D721Med (cell line): ENCODE results near the gene STXBP1.
A peak's percentile ranks its signal among the peaks of the same experiment; 100 is the strongest.

Experiments used
- DNase-seq: peaks from one replicate; pipeline ENCODE4 v3.0.0; 2011; ENCODE audit warnings: low spot score; ENCODE audit not compliant: insufficient read length
- FAIRE-seq: peaks from 2 replicates; lab custom pipeline; 2011; peaks lifted over from hg19 to GRCh38; lab: Jason Lieb, UNC
- CTCF ChIP-seq: IDR thresholded peaks from 2 replicates; pipeline ENCODE4 v1.5.1; 2012; ENCODE audit warnings: mild to moderate bottlenecking, control low read depth; ENCODE audit not compliant: insufficient read depth; ENCODE audit errors: missing control alignments

Gene STXBP1

GRCh38 chr9:127634698-127635097 is 22.6 kb downstream of the STXBP1 start:
- peak; percentile 25 for TF ChIP-seq CTCF
- DNase-seq (no peak), FAIRE-seq (no peak)

- FAIRE-seq, result no peak
- no peak for TF ChIP-seq CTCF
- DNase-seq, result no peak
These were observed 23.2 kb downstream of the STXBP1 start for GRCh38 chr9:127635201-127635735.

- no peak for DNase-seq
- no peak for FAIRE-seq
These were observed 25.3 kb downstream of the STXBP1 start for GRCh38 chr9:127637322-127637847.

GRCh38 chr9:127640908-127641545 is 28.9 kb downstream of the STXBP1 start:
- FAIRE-seq (no peak), DNase-seq (no peak)
- TF ChIP-seq CTCF, result no peak

More at GRCh38 chr9:127637322-127637847, 25.3 kb downstream of the STXBP1 start:
- TF ChIP-seq CTCF, result no peak

- no peak for TF ChIP-seq CTCF
- FAIRE-seq, result no peak
- DNase-seq, result no peak
These were observed 30.1 kb downstream of the STXBP1 start for GRCh38 chr9:127642082-127642740.

GRCh38 chr9:127644146-127644827 is 32.2 kb downstream of the STXBP1 start:
- FAIRE-seq (no peak), DNase-seq (no peak)
- no peak for TF ChIP-seq CTCF
